ENCODE results near the gene HBP1.

DNA sequence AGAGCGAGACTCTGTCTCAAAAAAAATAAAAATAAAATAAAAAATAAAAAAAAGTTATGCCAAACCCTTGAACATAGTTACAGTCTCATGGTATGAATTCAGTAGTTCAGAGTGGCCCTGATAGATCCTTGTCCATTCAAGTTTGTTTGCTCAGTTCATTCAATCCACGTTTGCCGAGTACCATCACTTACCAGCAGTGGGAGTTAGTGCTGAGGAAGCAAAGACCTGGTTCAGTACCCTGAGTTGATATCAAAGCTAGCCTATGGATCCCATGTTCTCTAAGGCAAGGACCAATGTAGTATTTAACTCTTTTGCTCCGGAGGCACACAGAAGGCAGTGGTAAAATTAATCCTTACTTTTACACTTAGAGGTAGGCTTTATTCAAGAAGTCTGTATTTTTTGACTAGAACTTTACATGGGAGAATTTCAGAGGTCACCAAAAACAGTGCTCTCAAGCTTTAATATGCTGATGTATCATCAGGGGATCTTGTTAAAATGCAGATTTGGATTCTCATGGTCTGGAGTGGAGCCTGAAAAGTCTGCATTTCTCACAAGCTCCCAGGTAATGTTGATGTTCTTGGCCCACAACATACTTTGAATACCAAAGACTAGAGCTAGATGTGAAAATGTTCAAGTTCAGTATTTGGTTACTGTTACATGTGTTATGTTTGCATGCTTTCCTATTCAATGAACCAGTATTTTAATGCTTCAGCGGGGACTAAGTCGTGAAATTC lies 38.1 kb upstream of the HBP1 start:
- TF ChIP-seq FOS (IDR thresholded peaks at IDR 0.05; ENCODE audit: low read depth, low read length) (no peak), POLR2A (IDR thresholded peaks at IDR 0.05; ENCODE audit: low read depth, low read length) (no peak), MXI1 (IDR thresholded peaks at IDR 0.05; ENCODE audit: borderline replicate concordance, low read depth, low read length) (no peak), NFE2L2 (IDR thresholded peaks at IDR 0.05; ENCODE audit: low read depth, low read length) (no peak), SMC3 (IDR thresholded peaks at IDR 0.05; ENCODE audit: low read depth, low read length) (no peak), CEBPB (IDR thresholded peaks at IDR 0.05; ENCODE audit: low read depth, low read length) (no peak), RFX5 (IDR thresholded peaks at IDR 0.05; ENCODE audit: low read depth, low read length) (no peak), CHD1 (IDR thresholded peaks at IDR 0.05; ENCODE audit: low read depth, low read length) (no peak), BHLHE40 (IDR thresholded peaks at IDR 0.05; ENCODE audit: low read depth, low read length) (no peak), RCOR1 (IDR thresholded peaks at IDR 0.05; ENCODE audit: insufficient replicate concordance, low read length) (no peak)
- TF ChIP-seq, protein P1, sequence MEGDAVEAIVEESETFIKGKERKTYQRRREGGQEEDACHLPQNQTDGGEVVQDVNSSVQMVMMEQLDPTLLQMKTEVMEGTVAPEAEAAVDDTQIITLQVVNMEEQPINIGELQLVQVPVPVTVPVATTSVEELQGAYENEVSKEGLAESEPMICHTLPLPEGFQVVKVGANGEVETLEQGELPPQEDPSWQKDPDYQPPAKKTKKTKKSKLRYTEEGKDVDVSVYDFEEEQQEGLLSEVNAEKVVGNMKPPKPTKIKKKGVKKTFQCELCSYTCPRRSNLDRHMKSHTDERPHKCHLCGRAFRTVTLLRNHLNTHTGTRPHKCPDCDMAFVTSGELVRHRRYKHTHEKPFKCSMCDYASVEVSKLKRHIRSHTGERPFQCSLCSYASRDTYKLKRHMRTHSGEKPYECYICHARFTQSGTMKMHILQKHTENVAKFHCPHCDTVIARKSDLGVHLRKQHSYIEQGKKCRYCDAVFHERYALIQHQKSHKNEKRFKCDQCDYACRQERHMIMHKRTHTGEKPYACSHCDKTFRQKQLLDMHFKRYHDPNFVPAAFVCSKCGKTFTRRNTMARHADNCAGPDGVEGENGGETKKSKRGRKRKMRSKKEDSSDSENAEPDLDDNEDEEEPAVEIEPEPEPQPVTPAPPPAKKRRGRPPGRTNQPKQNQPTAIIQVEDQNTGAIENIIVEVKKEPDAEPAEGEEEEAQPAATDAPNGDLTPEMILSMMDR (conservative IDR thresholded peaks at IDR 0.05; ENCODE audit: low read depth, low read length), result no peak

Measured in IMR-90 (cell line).